ENCODE measurements around the gene FBXW9. TPM values are rescaled to one million over a fixed set of nuclear protein-coding genes. Genes with fewer than 3 reads are reported as not detected.

The FBXW9 gene
- total and polyA plus RNA-seq, 10 donors: 1.7 to 7.4 (median 4.3) TPM

GRCh38 chr19:12706332-12706718 lies 9.9 kb upstream of the FBXW9 start:
- H3K27ac ChIP-seq: no peak overlapping the region
- intact Hi-C loops (cut with DNase I; ENCODE audit: low total_unique reads): no loop called here
- no peaks in the 10 kb centered on the region for H3K27me3 ChIP-seq (replicated peaks in 1 of 7)
- 93 to 96% (median 94%) methylated on average over 10 to 13 of the region's 13 CpGs for WGBS, 5 donors
- H3K4me1 ChIP-seq: no peaks in the 10 kb centered on the region
- H3K9me3 ChIP-seq: no peaks in the 10 kb centered on the region
- no peak overlapping the region for H3K4me3 ChIP-seq
- no peak for TF ChIP-seq POLR2A (IDR thresholded peaks at IDR 0.05)
- TF ChIP-seq POLR2AphosphoS5 (IDR thresholded peaks at IDR 0.05): no peak
- DNase-seq: no peak
- H3K36me3 ChIP-seq: peaks cover 2 to 100% (median 97%) of the 10 kb centered on the region in 6 donors

- no peak for DNase-seq
- Histone ChIP-seq H3K4me1 (no peaks in the 10 kb centered on the region), H3K27me3 (replicated peaks in 1 of 7) (no peaks in the 10 kb centered on the region), H3K9me3 (no peaks in the 10 kb centered on the region), H3K36me3 (peaks cover 2 to 100% (median 97%) of the 10 kb centered on the region in 6 donors), H3K4me3 (no peak overlapping the region), H3K27ac (no peak overlapping the region)
- TF ChIP-seq POLR2AphosphoS5 (IDR thresholded peaks at IDR 0.05) (no peak), CTCF (IDR thresholded peaks at IDR 0.05 in 8 of 11, conservative IDR thresholded peaks at IDR 0.05 in 3 of 11) (no peak), POLR2A (IDR thresholded peaks at IDR 0.05) (no peak)
- WGBS, 5 donors: 93 to 95% (median 95%) methylated on average over 15 to 29 of the region's 29 CpGs
- intact Hi-C loops (cut with DNase I; ENCODE audit: low total_unique reads): no loop called here
Measured at GRCh38 chr19:12705654-12706331, 9.4 kb upstream of the FBXW9 start.

GRCh38 chr19:12705169-12705568 lies 8.7 kb upstream of the FBXW9 start:
- Histone ChIP-seq H3K9me3 (no peaks in the 10 kb centered on the region), H3K36me3 (peaks cover 2 to 100% (median 97%) of the 10 kb centered on the region in 6 donors), H3K4me1 (no peaks in the 10 kb centered on the region), H3K27ac (no peak overlapping the region), H3K4me3 (no peak overlapping the region), H3K27me3 (replicated peaks in 1 of 7) (no peaks in the 10 kb centered on the region)
- 94 to 97% (median 95%) methylated on average over 11 to 13 of the region's 13 CpGs for WGBS, 5 donors
- intact Hi-C loops (cut with DNase I; ENCODE audit: low total_unique reads): no loop called here
- no peak for DNase-seq
- TF ChIP-seq POLR2A (IDR thresholded peaks at IDR 0.05) (no peak), POLR2AphosphoS5 (IDR thresholded peaks at IDR 0.05) (peak in 1 of 3 donors; percentile 13)

GRCh38 chr19:12703046-12703445 lies 6.6 kb upstream of the FBXW9 start:
- Histone ChIP-seq H3K4me3 (no peak overlapping the region), H3K27ac (no peak overlapping the region), H3K36me3 (peaks cover 0 to 96% (median 78%) of the 10 kb centered on the region in 6 donors), H3K9me3 (no peaks in the 10 kb centered on the region), H3K27me3 (replicated peaks in 1 of 7) (no peaks in the 10 kb centered on the region), H3K4me1 (peaks cover 0 to 6% (median 0%) of the 10 kb centered on the region in 6 donors)
- no peak for TF ChIP-seq POLR2AphosphoS5 (IDR thresholded peaks at IDR 0.05)
- no peak for TF ChIP-seq CTCF (IDR thresholded peaks at IDR 0.05 in 8 of 11, conservative IDR thresholded peaks at IDR 0.05 in 3 of 11)
- no peak for TF ChIP-seq POLR2A (IDR thresholded peaks at IDR 0.05)
- no peak for DNase-seq
- intact Hi-C loops (cut with DNase I; ENCODE audit: low total_unique reads): no loop called here
- WGBS, 5 donors: 72 to 88% (median 79%) methylated on average over 9 of the region's 9 CpGs

GRCh38 chr19:12701596-12702282 lies 5.3 kb upstream of the FBXW9 start:
- Histone ChIP-seq H3K4me3 (no peak overlapping the region), H3K9me3 (no peaks in the 10 kb centered on the region), H3K27ac (no peak overlapping the region), H3K36me3 (peaks cover 0 to 83% (median 66%) of the 10 kb centered on the region in 6 donors), H3K4me1 (peaks cover 0 to 18% (median 7%) of the 10 kb centered on the region in 6 donors), H3K27me3 (replicated peaks in 1 of 7) (no peaks in the 10 kb centered on the region)
- DNase-seq: no peak
- TF ChIP-seq POLR2AphosphoS5 (IDR thresholded peaks at IDR 0.05): peak in 2 of 3 donors; percentile 28 to 67
- TF ChIP-seq POLR2A (IDR thresholded peaks at IDR 0.05): no peak
- intact Hi-C loops (cut with DNase I; ENCODE audit: low total_unique reads): no loop called here
- WGBS, 5 donors: 89 to 96% (median 92%) methylated on average over 22 to 33 of the region's 33 CpGs
